Naive thymus-derived CD8-positive, alpha-beta T cell (primary cell): ENCODE results near the gene KIF3A. TPM values are rescaled to one million over a fixed set of nuclear protein-coding genes. Genes with fewer than 3 reads are reported as not detected.
A peak's percentile ranks its signal among the peaks of the same experiment; 100 is the strongest.

Source experiments
- ATAC-seq, 2 donors: fragments of 150-1000 bp; cut with Tn5 transposase in 1 of 2; sonication (Bioruptor Pico), chemical (Tn5 transposase) in 1 of 2; 1 replicate in 1 of 2; 2 replicates in 1 of 2; pipeline ENCODE4 v1.10.0; 2021; ENCODE audit warnings: mild to moderate bottlenecking in 2 of 2, moderate library complexity in 2 of 2
- POLR2A ChIA-PET: fragments of 350-600 bp; sonication (Branson Sonifier 250); formaldehyde crosslinking; loops from one replicate; lab custom pipeline; 2021; ENCODE audit warnings: antibody characterized with exemption; lab: Charles Lee
- DNase-seq, 10 donors: peaks; one replicate each; pipeline versions ENCODE4 v3.0.0 to v3.0.0-alpha.2; 2020 to 2022
- H3K27ac Mint-ChIP-seq, 10 donors: one replicate each; pipeline ENCODE4 v1.8.0; 2020 to 2022; ENCODE audit warnings: mild to moderate bottlenecking in 10 of 10, mixed read lengths in 10 of 10, moderate library complexity in 4 of 10, inconsistent platforms in 1 of 10
- H3K27me3 Mint-ChIP-seq, 5 donors: one replicate each; pipeline ENCODE4 v1.8.0; 2021 to 2022; ENCODE audit warnings: mixed read lengths in 5 of 5
- H3K36me3 Mint-ChIP-seq, 3 donors: one replicate each; pipeline ENCODE4 v1.8.0; 2020 to 2022; ENCODE audit warnings: mixed read lengths in 3 of 3, mild to moderate bottlenecking in 2 of 3, inconsistent platforms in 1 of 3
- H3K4me1 Mint-ChIP-seq, 4 donors: one replicate each; pipeline ENCODE4 v1.8.0; 2021 to 2022; ENCODE audit warnings: mixed read lengths in 4 of 4
- H3K4me3 Mint-ChIP-seq, 10 donors: one replicate each; pipeline ENCODE4 v1.8.0; 2020 to 2022; ENCODE audit warnings: mild to moderate bottlenecking in 10 of 10, mixed read lengths in 10 of 10, moderate library complexity in 6 of 10, inconsistent platforms in 1 of 10
- H3K9me3 Mint-ChIP-seq, 9 donors: one replicate each; pipeline ENCODE4 v1.8.0; 2020 to 2022; ENCODE audit warnings: mixed read lengths in 9 of 9, mild to moderate bottlenecking in 3 of 9, inconsistent platforms in 1 of 9, moderate library complexity in 1 of 9
- polyA plus RNA-seq, 3 donors: library from polyadenylated mRNA; unstranded; fragments of 300-500 nt; fragmentation: Illumina TruSeq; gene quantifications; one replicate each; pipeline ENCODE4 v1.2.3, GENCODE V29; 2021
- total RNA-seq, 8 experiments: library from RNA in 2 of 8; stranded (reverse) in 2 of 8; gene quantifications; one replicate each; pipeline ENCODE4 v1.2.3 and lab custom pipeline; 2021 to 2026

Gene KIF3A
- total and polyA plus RNA-seq, 5 experiments from 2014 or later, result 8.5 to 16.9 (median 13.5) TPM

DNA sequence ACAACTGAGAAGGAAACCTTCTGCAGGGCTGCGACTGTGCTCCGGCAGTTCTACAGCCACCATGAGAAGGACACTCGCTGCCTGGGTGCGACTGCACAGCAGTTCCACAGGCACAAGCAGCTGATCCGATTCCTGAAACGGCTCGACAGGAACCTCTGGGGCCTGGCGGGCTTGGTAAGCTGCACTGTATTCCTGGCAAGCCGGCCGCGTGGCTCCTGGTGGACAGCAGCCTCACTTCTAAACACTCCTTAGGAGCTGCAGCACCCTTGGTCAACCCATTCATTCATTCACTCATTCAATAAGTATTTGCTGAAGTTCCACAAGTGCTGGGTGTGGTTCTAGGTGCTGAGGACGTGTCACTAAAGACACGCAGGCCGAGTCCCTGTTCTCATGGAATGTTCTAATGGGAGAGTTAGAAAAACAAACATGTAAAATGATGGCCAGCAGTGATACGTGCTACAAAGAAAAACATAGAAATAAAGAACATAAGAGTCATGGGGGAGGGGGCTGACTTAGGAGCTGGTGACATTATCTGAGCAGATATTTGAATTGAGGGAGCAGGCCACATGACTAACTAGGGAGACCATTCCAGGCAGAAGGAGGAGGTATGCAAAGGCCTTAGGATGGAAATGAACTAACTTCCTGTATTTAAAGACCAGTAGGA lies 57.5 kb downstream of the KIF3A start:
- DNase-seq (no peak), ATAC-seq (no peak)
- Mint-ChIP-seq H3K27me3 (peaks cover 0 to 2% (median 0%) of the 10 kb centered on the region in 5 donors), H3K27ac (no peak overlapping the region), H3K9me3 (no peaks in the 10 kb centered on the region), H3K36me3 (no peaks in the 10 kb centered on the region), H3K4me3 (no peak overlapping the region), H3K4me1 (peaks cover 0 to 24% (median under 1%) of the 10 kb centered on the region in 4 donors)
- POLR2A ChIA-PET, result no interaction called here

DNA sequence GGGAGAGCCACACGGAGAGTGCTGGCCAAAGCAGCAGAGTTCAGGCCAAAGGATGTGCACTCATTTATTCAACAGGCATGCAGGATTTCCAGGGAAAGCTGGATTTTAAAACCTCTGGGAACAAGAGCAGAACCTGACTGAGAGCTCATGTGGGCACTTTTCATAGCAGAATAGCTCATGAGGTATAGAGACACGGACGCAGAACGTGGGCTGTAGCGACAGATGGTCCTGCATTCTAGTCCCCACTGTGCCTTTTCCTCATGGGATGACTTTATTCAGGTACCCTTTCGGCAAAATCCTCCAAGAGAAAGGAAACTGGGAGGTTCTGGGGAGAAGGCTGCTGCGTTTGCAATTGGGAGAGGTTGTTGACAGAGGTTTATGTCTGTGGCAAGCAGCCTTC lies 58.2 kb downstream of the KIF3A start:
- H3K4me3 Mint-ChIP-seq, result no peak overlapping the region
- no peak overlapping the region for H3K27ac Mint-ChIP-seq
- no peak for ATAC-seq
- H3K4me1 Mint-ChIP-seq, result peaks cover 0 to 24% (median 0%) of the 10 kb centered on the region in 4 donors
- peaks cover 0 to 2% (median 0%) of the 10 kb centered on the region in 5 donors for H3K27me3 Mint-ChIP-seq
- no peak for DNase-seq
- no peaks in the 10 kb centered on the region for H3K36me3 Mint-ChIP-seq
- POLR2A ChIA-PET, result no interaction called here
- H3K9me3 Mint-ChIP-seq, result no peaks in the 10 kb centered on the region

DNA sequence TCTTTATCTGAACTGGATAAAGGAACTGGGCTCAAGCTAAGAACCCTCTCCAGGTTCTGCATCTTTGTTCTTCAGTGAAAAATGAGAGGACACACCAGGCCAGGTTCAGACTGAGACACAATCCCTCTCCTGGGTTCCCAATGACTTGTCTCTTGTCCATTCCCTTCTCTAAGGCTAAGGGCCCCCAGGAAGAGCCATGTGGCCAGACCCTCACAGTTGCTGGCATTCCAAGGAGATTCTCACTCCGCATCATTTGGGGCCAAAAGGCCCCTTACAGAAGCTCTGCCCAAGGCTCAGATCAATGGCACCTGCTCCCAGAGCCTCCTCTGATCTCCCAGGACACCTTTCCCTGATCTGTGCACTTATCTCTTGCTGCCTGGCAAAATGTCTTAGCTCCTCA lies 58.6 kb downstream of the KIF3A start:
- Mint-ChIP-seq H3K27me3 (peaks cover 0 to 2% (median 0%) of the 10 kb centered on the region in 5 donors), H3K9me3 (no peaks in the 10 kb centered on the region), H3K4me1 (peaks cover 0 to 24% (median 0%) of the 10 kb centered on the region in 4 donors), H3K27ac (no peak overlapping the region), H3K36me3 (no peaks in the 10 kb centered on the region), H3K4me3 (no peak overlapping the region)
- no peak for DNase-seq
- POLR2A ChIA-PET, result no interaction called here
- no peak for ATAC-seq

DNA sequence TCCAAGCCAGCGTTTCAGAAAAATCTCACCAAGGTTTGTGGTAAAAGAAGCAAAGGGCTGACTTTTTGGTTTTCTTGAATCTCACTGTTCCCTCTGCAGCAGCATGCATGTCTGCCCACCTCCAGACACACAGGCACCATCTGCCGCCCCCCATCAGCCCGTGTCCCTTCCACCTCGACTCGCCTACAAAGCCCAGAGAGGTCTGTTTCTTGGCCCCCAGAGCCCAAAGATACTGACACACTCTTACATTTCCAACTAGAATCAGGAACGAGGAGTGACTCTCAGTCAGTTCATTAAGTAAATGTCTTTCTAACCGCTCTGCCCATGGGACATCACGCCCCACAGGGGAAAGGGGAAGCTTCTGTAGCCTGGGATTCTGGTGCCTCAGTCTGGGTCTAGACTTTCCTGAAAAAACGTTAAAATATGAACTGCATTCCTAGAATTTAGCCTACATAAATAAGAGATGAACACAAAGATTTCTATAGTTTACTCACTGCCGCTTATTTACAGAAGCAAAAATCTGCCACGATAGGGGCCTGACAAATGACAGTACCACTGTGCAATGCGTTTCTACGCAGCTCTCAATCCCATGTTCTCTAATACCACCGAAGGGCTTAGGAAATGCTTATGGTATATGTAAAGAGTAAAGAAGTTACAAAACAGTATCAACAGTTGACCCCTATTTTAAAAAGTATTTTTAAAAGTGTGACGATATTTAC lies 59.5 kb downstream of the KIF3A start:
- ATAC-seq (no peak), DNase-seq (no peak)
- H3K4me3 Mint-ChIP-seq, result no peak overlapping the region
- POLR2A ChIA-PET, result no interaction called here
- peaks cover 0 to 24% (median 0%) of the 10 kb centered on the region in 4 donors for H3K4me1 Mint-ChIP-seq
- no peaks in the 10 kb centered on the region for H3K9me3 Mint-ChIP-seq
- no peaks in the 10 kb centered on the region for H3K36me3 Mint-ChIP-seq
- H3K27ac Mint-ChIP-seq, result no peak overlapping the region
- H3K27me3 Mint-ChIP-seq, result peaks cover 0 to 2% (median 0%) of the 10 kb centered on the region in 5 donors

DNA sequence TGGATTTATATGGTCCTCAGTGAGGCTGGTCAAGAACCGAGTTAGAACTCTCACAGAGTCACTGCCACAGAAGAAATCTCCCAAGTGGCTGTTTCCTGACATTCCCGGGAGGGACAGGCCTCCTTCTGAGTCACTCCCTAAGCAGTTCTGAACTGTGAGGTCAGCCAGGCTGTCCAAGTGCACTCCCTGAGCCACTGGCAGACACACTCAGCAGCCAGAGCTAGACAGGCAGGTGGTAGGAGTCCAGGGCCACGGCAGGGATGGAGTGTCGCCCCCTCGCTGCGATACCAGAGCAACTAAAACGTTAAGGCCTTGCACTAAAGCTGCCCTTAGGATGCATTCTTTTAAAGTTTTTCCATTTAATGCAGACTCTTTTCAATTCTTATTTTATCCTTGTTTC lies 60.2 kb downstream of the KIF3A start:
- peaks cover 0 to 21% (median 0%) of the 10 kb centered on the region in 4 donors for H3K4me1 Mint-ChIP-seq
- DNase-seq, result no peak
- H3K4me3 Mint-ChIP-seq, result no peak overlapping the region
- peaks cover 0 to 2% (median 0%) of the 10 kb centered on the region in 5 donors for H3K27me3 Mint-ChIP-seq
- POLR2A ChIA-PET, result no interaction called here
- H3K36me3 Mint-ChIP-seq, result no peaks in the 10 kb centered on the region
- ATAC-seq, result no peak
- H3K9me3 Mint-ChIP-seq, result no peaks in the 10 kb centered on the region
- H3K27ac Mint-ChIP-seq, result no peak overlapping the region

DNA sequence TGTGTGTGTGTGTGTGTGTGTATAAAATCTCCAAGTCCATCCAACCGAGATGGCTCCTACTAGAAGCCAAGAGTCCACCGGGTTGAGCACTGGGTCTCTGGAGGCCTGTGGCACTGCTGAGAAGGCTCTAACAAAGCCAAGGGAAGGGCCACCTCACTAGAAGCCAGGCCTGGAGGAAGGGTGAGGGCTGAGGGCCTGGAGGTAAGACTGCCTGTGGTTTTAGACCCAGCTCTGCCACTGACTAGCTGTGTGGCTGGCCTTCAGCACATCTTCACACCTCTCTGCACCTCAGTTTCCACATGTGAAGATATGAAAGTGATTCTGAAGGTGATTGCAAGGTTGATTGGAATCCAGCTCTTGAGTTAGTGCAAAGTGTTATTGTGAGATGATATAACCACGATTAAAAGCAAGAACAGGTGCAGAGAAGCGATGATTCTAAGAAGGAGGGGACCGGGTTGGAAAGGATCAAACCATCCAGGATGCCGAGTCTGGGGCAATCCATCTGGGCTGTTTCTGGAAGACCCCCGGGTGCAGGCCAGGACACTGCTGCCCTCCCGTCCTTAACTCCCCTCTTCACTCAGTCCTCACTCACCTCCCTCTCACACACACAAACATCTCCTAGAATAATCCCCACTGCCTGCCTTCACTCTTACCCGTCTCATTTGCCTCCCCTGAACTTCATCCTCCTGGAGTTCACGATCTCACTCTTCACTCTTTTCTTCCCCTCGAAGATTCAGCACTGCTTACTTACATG lies 61.2 kb downstream of the KIF3A start:
- H3K27me3 Mint-ChIP-seq, result peaks cover 0 to 2% (median 0%) of the 10 kb centered on the region in 5 donors
- H3K27ac Mint-ChIP-seq, result peak overlapping the region in 1 of 10 donors; percentile 55
- DNase-seq (no peak), ATAC-seq (no peak)
- no peaks in the 10 kb centered on the region for H3K36me3 Mint-ChIP-seq
- H3K9me3 Mint-ChIP-seq, result no peaks in the 10 kb centered on the region
- POLR2A ChIA-PET, result no interaction called here
- peak overlapping the region in 1 of 10 donors; percentile 33 for H3K4me3 Mint-ChIP-seq
- H3K4me1 Mint-ChIP-seq, result peaks cover 0 to 12% (median 0%) of the 10 kb centered on the region in 4 donors

DNA sequence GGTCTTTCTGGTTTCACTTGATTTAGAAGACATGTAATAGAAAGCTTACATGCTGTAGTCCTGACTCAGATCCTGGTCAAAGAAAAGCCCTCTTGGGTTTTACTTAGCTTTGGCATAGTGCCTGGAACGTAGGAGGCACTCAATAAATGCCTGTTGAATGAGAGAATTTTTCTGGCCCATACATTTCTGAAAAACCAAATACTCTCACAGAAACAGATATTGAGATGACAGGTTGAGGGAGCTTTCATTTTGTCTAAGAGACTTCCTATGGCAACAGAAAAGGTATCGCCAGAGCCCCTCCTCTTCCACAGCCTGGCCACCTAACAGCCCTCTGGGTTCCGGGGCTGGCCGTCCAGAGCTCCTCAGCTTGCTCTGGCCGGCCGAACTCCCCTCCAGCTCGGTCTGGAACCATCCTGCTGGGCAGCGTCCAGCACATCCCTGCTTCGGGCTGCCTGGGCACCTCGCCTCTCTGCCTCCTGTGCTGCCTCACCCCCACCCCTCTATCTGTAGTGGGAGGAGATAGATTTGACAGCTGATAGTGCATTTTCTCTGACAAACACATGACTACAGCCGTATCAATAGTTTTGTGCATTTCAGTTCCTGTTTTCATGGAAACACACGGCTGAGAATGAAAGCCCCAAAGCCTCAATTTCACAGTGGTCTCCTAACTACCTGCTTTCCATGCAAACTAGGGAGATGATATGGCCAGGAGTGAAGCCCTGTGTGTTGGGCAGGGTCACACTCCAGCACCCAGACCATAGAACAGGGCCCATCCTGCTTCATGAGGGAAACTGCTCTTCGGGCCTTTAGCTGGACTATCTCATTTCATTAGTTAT lies 62.5 kb downstream of the KIF3A start:
- ATAC-seq (no peak), DNase-seq (no peak)
- Mint-ChIP-seq H3K4me1 (peaks cover 0 to 8% (median 0%) of the 10 kb centered on the region in 4 donors), H3K36me3 (no peaks in the 10 kb centered on the region), H3K9me3 (no peaks in the 10 kb centered on the region), H3K27me3 (no peaks in the 10 kb centered on the region), H3K4me3 (peak overlapping the region in 2 of 10 donors; percentile 2 to 63), H3K27ac (peak overlapping the region in 3 of 10 donors; percentile 2 to 66 (median 4))
- POLR2A ChIA-PET, result no interaction called here

DNA sequence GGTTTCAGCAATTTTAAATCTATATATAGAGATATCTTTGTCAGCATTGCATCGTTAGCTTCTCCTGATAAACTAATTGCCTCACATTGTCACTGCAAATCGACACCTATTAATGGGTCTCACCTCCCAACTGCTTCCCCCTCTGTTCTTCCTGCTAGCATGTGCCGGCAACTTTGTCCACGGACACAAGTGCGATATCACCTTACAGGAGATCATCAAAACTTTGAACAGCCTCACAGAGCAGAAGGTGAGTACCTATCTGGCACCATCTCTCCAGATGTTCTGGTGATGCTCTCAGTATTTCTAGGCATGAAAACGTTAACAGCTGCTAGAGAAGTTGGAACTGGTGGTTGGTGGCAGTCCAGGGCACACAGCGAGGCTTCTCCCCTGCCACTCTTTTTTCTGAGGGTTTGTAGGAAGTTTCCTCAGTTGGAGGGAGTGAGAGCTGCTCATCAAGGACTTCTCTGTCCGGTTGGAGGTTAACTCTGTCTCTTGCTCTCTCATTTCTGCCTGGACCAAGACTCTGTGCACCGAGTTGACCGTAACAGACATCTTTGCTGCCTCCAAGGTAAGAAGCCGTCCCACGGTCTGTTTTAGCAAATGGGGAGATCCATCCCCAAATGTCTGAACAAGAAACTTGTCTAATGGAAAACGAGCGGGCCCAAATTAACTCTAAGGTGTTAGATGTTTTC lies 63.3 kb downstream of the KIF3A start, which contains the start of gene IL4:
TSS of gene IL4 (plus strand) at position 51 of the 692 bp plus-strand sequence. CDS start at position 113, 62 bp downstream.
- no peaks in the 10 kb centered on the region for H3K9me3 Mint-ChIP-seq
- H3K4me1 Mint-ChIP-seq, result peaks cover 0 to 8% (median 0%) of the 10 kb centered on the region in 4 donors
- no peaks in the 10 kb centered on the region for H3K27me3 Mint-ChIP-seq
- H3K36me3 Mint-ChIP-seq, result no peaks in the 10 kb centered on the region
- ATAC-seq, result no peak
- H3K27ac Mint-ChIP-seq, result peak within 1 kb of the TSS in 3 of 10 donors; percentile 4 to 66 (median 40)
- POLR2A ChIA-PET, result no interaction called here
- H3K4me3 Mint-ChIP-seq, result peak within 1 kb of the TSS in 1 of 10 donors; percentile 63
- no peak for DNase-seq

DNA sequence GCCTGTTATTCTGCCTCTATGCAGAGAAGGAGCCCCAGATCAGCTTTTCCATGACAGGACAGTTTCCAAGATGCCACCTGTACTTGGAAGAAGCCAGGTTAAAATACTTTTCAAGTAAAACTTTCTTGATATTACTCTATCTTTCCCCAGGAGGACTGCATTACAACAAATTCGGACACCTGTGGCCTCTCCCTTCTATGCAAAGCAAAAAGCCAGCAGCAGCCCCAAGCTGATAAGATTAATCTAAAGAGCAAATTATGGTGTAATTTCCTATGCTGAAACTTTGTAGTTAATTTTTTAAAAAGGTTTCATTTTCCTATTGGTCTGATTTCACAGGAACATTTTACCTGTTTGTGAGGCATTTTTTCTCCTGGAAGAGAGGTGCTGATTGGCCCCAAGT lies 63.9 kb downstream of the KIF3A start:
- DNase-seq (no peak), ATAC-seq (no peak)
- POLR2A ChIA-PET, result no interaction called here
- Mint-ChIP-seq H3K9me3 (no peaks in the 10 kb centered on the region), H3K36me3 (no peaks in the 10 kb centered on the region), H3K27ac (no peak overlapping the region), H3K27me3 (no peaks in the 10 kb centered on the region), H3K4me1 (peaks cover 0 to 8% (median 0%) of the 10 kb centered on the region in 4 donors), H3K4me3 (no peak overlapping the region)

DNA sequence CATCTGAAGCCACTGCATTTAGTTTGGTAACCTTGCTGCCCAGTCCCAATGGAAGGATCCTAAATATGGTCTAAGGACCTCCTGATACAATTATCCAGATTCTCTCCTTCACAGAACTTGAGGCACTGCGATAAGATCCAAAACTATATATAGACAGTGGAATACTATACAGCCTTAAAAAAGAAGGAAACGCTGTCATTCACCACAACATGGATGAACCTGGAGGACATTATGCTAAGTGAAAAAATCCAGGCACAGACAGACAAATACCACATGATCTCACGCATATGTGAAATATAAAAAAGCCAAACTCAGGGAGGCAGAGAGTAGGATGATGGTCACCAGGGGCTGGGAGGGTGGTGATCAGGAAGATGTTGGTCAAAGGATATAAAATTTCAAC lies 66.3 kb downstream of the KIF3A start:
- H3K27ac Mint-ChIP-seq, result peak overlapping the region in 1 of 10 donors; percentile 9
- POLR2A ChIA-PET, result no interaction called here
- no peaks in the 10 kb centered on the region for H3K36me3 Mint-ChIP-seq
- peaks cover 0 to 7% (median under 1%) of the 10 kb centered on the region in 4 donors for H3K4me1 Mint-ChIP-seq
- H3K27me3 Mint-ChIP-seq, result peaks cover 0 to 9% (median 0%) of the 10 kb centered on the region in 5 donors
- DNase-seq, result no peak
- ATAC-seq, result no peak
- H3K9me3 Mint-ChIP-seq, result no peaks in the 10 kb centered on the region
- no peak overlapping the region for H3K4me3 Mint-ChIP-seq

DNA sequence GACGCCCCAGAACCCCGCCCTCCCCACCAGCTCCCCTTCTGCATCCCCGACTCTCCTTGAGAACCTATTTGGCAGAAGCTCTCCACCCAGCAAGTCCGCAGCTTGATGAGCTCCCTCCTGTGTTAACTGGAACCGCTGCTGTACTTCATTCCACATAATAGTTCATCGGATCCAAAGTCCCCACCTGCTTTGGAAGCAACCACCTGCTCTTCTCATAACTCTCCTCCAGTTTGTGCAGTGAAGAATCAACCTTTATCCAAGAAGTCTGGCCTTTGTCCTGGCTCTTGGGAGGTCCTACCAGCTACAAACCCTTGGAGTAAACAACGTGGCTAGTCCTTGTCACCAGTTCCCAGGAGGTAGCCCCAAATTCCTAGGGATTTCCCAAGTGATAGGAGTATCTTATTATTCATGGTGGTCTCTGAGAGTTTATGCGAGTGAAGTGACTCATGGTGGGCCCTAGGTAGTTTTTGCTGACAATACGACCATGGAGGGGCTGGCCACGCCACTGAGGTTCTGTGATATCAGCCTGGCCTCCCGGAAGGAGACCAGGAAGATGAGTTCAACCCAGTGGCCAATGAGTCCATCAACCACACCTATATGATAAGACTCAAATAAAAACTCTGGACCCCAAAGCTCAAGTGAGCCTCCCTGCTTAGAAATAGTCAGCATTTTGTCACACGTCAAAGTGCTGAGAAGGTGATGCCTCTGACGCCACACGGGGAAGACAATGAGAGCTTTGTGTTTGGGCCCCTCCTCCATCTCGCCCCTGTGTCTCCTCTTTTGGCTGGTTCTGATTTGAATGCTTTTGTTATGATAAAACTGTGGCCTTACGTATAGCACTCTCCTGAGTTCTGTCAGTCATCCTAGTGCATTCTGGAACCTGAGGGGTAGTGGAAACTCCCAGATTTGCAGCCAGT lies 67.1 kb downstream of the KIF3A start:
- DNase-seq (no peak), ATAC-seq (no peak)
- H3K27ac Mint-ChIP-seq, result no peak overlapping the region
- H3K4me1 Mint-ChIP-seq, result peaks cover 0 to 3% (median under 1%) of the 10 kb centered on the region in 4 donors
- no peaks in the 10 kb centered on the region for H3K9me3 Mint-ChIP-seq
- H3K27me3 Mint-ChIP-seq, result peaks cover 0 to 9% (median 0%) of the 10 kb centered on the region in 5 donors
- no peaks in the 10 kb centered on the region for H3K36me3 Mint-ChIP-seq
- no peak overlapping the region for H3K4me3 Mint-ChIP-seq
- POLR2A ChIA-PET, result no interaction called here
